Tibial nerve (tissue), 3 donors: ENCODE data around the gene DUSP9.

ENCODE experiments used
- POLR2A ChIP-seq, 2 donors: fragments of 450-650 bp; IDR thresholded peaks; one replicate each; pipeline ENCODE4 v1.6.1; 2017; ENCODE audit warnings: antibody characterized with exemption in 2 of 2, mild to moderate bottlenecking in 2 of 2, moderate library complexity in 2 of 2
- TF ChIP-seq, protein P1 (sequence below), 5 experiments: fragments of 200-600 bp in 3 of 5; fragments of 450-650 bp in 2 of 5; sonication (generic) in 3 of 5; IDR thresholded peaks; one replicate each; pipeline ENCODE4 v1.5.1; 2016 to 2019; ENCODE audit warnings: antibody characterized with exemption in 5 of 5, mild to moderate bottlenecking in 3 of 5, moderate library complexity in 2 of 5

DNA sequence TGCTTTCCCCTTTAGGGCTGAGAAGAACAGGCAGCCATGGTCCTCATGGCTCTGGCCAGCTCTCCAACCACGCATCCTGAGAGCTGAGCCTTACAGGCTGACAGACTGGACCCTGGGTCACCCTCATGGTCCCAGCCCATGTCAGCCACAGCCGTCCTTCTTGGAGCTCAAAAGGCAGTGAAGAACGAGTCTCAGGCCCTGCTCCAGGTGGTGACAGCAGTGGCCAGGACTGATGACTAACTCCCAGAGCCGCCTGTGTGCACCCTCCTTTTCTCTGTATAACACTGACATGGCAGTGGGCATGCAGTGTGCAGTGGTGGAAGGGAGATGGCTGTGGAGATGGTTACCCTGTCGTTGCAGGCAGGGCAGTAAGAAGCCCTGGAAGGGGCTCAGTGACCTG lies 10.3 kb upstream of the DUSP9 start:
- no peak for TF ChIP-seq POLR2A (IDR thresholded peaks at IDR 0.05)
- TF ChIP-seq, protein P1, sequence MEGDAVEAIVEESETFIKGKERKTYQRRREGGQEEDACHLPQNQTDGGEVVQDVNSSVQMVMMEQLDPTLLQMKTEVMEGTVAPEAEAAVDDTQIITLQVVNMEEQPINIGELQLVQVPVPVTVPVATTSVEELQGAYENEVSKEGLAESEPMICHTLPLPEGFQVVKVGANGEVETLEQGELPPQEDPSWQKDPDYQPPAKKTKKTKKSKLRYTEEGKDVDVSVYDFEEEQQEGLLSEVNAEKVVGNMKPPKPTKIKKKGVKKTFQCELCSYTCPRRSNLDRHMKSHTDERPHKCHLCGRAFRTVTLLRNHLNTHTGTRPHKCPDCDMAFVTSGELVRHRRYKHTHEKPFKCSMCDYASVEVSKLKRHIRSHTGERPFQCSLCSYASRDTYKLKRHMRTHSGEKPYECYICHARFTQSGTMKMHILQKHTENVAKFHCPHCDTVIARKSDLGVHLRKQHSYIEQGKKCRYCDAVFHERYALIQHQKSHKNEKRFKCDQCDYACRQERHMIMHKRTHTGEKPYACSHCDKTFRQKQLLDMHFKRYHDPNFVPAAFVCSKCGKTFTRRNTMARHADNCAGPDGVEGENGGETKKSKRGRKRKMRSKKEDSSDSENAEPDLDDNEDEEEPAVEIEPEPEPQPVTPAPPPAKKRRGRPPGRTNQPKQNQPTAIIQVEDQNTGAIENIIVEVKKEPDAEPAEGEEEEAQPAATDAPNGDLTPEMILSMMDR (IDR thresholded peaks at IDR 0.05) = no peak
